Astrocyte of the spinal cord (primary cell): Measurements from ENCODE around the gene CLCN7.

Experiments used
- DNase-seq: peaks from one replicate; pipeline ENCODE4 v3.0.0; 2011; ENCODE audit warnings: low read depth, low spot score
- H3K4me3 ChIP-seq: 2 replicates; pipeline ENCODE4 v1.5.1; 2011; ENCODE audit warnings: low read depth, mild to moderate bottlenecking, low read length, moderate library complexity
- in situ Hi-C: cut with HindIII; loops from 2 replicates; pipeline ENCODE4 v1.10.0; 2017; ENCODE audit warnings: low sequenced_read_pairs
- TF ChIP-seq, protein P1 (sequence below): IDR thresholded peaks from 2 replicates; pipeline ENCODE4 v1.5.1; 2012; ENCODE audit warnings: low read depth, mild to moderate bottlenecking, low read length, inconsistent platforms

The CLCN7 gene

DNA sequence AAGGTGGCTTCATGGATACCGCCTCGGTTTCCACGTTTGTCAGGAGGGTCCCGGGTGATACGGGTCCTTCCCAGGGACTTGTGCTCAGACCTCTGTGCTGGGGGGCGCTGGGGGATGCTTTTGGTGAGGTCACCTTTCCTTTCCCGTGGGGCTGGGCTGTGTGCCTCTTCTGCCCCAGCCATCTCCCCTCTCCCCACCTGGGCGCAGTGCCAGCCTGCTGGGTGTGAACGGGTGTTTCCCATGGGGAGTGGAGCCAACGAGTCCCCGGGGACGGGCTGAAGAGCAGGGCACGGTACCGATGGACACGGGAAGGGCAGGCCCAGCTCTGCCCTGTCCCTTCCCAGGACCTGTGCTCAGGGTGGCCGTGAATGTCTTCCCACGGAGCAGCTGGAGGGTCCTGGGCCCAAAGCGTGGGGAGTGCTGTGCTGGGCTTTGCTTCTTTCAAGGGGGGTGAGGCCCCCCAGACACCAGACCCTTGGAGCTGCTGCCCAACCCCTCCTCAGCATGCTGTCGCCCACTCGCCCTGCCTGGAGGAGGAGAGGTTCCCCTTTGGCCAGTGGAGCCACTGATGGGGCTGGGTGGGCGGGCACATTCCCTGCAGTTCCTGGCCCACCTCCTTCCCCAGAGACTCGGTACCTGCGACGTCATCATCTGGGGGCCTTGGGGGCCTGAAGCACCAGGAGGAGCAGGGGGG, 33.8 kb upstream of the CLCN7 start:
- in situ Hi-C loops: no loop called here
- no peak overlapping the region for H3K4me3 ChIP-seq
- no peak for DNase-seq
- TF ChIP-seq, protein P1, sequence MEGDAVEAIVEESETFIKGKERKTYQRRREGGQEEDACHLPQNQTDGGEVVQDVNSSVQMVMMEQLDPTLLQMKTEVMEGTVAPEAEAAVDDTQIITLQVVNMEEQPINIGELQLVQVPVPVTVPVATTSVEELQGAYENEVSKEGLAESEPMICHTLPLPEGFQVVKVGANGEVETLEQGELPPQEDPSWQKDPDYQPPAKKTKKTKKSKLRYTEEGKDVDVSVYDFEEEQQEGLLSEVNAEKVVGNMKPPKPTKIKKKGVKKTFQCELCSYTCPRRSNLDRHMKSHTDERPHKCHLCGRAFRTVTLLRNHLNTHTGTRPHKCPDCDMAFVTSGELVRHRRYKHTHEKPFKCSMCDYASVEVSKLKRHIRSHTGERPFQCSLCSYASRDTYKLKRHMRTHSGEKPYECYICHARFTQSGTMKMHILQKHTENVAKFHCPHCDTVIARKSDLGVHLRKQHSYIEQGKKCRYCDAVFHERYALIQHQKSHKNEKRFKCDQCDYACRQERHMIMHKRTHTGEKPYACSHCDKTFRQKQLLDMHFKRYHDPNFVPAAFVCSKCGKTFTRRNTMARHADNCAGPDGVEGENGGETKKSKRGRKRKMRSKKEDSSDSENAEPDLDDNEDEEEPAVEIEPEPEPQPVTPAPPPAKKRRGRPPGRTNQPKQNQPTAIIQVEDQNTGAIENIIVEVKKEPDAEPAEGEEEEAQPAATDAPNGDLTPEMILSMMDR: no peak

DNA sequence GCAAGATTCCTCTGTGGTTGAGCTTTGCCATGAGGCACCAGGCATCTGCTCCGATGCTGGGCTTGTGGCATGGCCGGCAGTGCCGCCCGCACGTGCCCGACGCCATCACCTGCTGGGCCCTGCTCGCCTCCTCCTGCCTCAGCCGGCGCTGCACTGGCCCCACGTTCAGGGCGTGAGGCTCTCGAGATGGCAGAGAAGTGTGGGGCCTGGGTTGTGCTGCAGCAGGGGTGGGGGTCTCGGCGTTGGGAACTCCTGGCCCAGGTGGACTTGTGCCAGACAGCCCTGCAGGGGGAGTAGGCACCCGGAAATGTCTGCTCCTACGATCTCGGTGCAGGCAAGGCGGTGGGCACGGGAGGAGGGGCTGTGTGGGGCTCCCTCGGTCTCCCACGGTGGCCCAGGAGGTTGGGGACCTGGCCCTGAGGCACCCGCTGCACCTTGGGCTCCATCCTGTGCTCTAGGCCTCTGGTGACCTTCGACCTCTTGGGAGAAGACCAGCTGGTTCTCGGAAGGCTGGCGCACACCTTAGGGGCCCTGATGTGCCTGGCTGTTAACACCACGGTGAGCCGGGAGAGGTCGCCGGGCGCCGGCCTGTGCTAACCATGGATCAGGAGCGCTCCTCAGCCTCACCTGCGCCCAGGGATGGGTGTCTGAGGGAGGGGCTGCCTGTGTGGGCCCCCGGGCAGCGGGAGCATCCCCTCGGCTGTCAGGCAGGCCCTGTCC, 31.8 kb upstream of the CLCN7 start:
- in situ Hi-C loops: no loop called here
- no peak overlapping the region for H3K4me3 ChIP-seq
- TF ChIP-seq, protein P1: no peak

DNA sequence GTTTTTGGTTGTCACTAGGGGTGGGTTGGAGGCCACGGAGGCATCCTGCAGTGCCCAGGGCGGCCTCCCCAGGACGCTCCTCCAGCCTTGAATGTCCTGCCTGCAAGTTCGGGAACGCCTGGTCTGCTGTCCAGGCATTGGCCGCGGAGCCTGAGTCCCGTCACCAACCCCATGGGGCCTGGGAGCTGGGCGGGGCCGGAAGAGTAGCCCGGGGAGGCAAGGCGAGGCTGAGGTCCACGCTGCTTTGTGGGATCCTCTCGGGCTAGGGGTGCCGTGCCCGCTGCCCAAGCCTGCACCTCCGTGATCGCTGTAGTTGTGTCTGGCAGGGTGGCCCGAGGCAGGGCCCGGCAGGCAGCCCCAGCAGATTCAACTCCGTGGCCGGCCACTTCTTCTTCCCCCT, 31.1 kb upstream of the CLCN7 start:
- in situ Hi-C loops: no loop called here
- no peak for DNase-seq
- H3K4me3 ChIP-seq: no peak overlapping the region
- TF ChIP-seq, protein P1: no peak

More for the DNA sequence above, 31.8 kb upstream of the CLCN7 start:
- DNase-seq: no peak

DNA sequence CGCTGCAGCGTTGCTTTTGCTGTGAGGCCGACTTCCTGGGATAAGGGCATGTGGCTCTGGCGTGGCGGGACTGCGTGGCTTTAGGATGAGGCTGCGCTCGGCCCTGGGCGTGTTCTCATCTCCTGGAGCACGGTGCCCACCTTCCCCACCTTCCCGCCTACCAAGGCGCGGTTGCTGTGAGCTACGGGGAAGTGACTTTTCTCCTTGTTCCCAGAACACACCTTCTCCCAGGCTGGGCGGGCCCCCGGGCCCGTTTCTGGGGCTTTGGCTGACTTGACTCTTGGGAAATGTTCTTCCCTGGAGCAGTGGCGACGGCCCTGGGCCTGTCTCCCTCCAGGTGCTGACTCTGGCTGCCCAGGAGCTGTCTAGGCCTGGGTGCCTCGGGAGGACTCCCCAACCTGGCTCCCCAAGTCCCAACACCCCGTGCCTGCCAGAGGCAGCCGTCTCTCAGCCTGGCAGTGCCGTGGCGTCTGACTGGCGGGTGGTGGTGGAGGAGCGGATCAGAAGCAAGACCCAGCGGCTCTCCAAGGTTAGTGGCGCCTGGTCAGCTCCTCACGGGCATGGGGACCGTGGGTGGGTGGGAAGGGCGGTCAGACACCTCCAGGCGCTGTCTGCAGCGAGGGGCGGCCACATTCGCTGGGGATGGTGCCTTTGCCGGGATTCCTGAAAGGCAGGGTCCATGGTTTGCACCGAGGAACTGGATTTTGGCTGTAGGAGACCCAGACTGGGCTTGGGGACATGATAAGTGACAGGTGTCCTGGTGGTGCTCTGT, 30.4 kb upstream of the CLCN7 start:
- H3K4me3 ChIP-seq: no peak overlapping the region
- TF ChIP-seq, protein P1: no peak
- in situ Hi-C loops: no loop called here
- DNase-seq: no peak

DNA sequence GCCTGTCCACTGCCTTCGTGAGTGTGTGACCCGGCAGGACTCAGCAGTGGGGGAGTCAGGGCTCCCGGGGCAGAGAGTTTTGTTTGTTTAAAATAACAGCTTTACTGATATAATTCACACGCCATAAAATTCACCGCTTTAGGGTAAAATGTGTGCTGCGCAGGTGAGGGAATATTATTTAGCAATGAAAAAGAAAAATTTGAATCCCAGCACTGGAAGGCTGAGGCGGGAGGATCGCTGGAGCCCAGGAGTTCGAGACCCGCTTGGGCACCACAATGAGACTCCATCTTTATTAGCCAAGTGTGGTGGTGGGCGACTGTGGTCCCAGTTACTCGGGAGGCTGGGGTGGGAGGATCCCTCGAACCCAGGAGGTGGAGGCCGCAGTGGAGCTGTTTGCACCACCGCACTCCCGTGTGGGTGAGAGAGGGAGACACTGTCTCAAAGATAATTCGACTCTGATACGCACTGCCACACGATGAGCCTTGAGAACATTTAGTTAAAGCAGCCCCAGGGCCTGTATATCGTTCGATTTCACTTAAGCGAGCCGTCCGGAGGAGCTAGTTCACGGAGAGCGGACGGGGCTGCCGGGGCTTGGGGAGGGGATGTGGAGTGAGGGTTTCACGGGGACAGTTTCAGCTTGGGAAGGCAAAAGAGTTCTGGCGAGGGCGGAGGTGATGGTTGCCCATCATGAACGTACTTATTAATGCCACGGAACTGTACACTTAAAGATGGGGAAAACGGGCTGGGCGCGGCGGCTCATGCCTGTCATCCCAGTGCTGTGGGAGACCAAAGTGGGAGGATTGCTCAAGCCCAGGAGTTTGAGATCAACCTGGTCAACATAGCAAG, 28.5 kb upstream of the CLCN7 start:
- in situ Hi-C loops: no loop called here
- TF ChIP-seq, protein P1: no peak
- H3K4me3 ChIP-seq: no peak overlapping the region

More for the DNA sequence above, 28.5 kb upstream of the CLCN7 start:
- no peak for DNase-seq
